ENCODE measurements around the gene ZC3H4. TPM values are rescaled to one million over a fixed set of nuclear protein-coding genes. Genes with fewer than 3 reads are reported as not detected.

Gene ZC3H4
- total and polyA plus RNA-seq, 7 donors = 5.4 to 25.3 (median 20.4) TPM

DNA sequence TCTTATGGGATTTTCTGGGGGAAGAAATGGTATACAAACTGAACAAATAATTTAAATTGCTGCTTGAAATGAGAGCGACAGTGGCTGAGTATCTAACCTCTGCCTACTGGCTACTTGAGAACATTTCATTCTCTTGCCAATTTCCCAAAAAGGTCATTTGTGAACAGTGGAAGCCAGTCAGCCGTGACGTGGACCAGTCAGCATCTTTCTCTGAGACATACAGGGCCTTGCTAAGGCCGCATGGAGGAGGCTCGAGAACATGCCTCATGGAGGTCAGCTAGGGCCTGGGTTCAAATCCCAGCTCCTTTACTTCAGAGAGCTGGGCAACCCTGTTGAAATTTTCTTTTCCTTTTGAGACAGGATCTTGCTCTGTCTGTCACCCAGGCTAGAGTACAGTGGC is 20.3 kb downstream of the ZC3H4 start:
- H3K27me3 ChIP-seq = no peaks in the 10 kb centered on the region
- H3K9me3 ChIP-seq = no peaks in the 10 kb centered on the region
- intact Hi-C loops (cut with DNase I) = no loop called here
- peaks cover 0 to 54% (median 35%) of the 10 kb centered on the region in 4 donors for H3K4me1 ChIP-seq
- TF ChIP-seq, protein P1, sequence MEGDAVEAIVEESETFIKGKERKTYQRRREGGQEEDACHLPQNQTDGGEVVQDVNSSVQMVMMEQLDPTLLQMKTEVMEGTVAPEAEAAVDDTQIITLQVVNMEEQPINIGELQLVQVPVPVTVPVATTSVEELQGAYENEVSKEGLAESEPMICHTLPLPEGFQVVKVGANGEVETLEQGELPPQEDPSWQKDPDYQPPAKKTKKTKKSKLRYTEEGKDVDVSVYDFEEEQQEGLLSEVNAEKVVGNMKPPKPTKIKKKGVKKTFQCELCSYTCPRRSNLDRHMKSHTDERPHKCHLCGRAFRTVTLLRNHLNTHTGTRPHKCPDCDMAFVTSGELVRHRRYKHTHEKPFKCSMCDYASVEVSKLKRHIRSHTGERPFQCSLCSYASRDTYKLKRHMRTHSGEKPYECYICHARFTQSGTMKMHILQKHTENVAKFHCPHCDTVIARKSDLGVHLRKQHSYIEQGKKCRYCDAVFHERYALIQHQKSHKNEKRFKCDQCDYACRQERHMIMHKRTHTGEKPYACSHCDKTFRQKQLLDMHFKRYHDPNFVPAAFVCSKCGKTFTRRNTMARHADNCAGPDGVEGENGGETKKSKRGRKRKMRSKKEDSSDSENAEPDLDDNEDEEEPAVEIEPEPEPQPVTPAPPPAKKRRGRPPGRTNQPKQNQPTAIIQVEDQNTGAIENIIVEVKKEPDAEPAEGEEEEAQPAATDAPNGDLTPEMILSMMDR (IDR thresholded peaks at IDR 0.05) = no peak
- TF ChIP-seq POLR2A (IDR thresholded peaks at IDR 0.05) (no peak), POLR2AphosphoS5 (IDR thresholded peaks at IDR 0.05) (no peak), EP300 (IDR thresholded peaks at IDR 0.05) (no peak)
- H3K36me3 ChIP-seq = peaks cover 10 to 61% (median 32%) of the 10 kb centered on the region in 4 donors
- DNase-seq = no peak
- 83 to 90% methylated on average over 5 of the region's 5 CpGs for whole genome bisulfite sequencing, 2 donors
- H3K27ac ChIP-seq = peak overlapping the region; percentile 3 to 54 (median 18)
- H3K4me3 ChIP-seq = no peak overlapping the region

DNA sequence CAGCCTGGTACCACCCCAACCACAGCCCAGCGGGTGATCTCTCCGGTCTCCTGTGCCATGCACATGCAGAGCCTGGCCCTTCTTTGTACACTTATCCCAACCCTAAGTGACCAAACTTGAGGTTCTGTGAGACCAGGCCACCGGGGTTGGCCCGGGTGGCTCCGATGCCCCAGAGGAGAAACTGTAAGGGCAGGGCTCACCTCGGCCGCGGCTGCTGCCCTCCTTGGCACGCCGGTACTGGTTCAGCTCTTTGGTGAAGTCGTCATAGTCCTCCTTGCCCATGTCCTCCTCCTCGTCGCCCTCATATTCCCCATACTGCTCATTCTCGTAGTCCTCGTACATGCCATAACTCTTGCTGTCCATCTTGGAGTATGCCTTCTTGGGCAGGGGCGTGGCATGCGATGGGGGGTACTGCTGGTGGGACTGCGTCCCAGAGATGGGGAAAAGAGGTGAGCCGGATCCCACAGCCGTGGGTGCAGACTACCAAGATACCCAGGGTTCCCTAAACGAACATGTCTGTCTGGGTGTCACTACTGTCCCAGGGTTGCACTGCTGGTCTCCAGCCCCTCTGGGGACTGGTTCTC is 23.7 kb downstream of the ZC3H4 start:
- no peak for TF ChIP-seq POLR2A (IDR thresholded peaks at IDR 0.05)
- no peak for TF ChIP-seq POLR2AphosphoS5 (IDR thresholded peaks at IDR 0.05)
- TF ChIP-seq, protein P1 (IDR thresholded peaks at IDR 0.05) = no peak
- TF ChIP-seq EP300 (IDR thresholded peaks at IDR 0.05) = no peak
- no peaks in the 10 kb centered on the region for H3K9me3 ChIP-seq

DNA sequence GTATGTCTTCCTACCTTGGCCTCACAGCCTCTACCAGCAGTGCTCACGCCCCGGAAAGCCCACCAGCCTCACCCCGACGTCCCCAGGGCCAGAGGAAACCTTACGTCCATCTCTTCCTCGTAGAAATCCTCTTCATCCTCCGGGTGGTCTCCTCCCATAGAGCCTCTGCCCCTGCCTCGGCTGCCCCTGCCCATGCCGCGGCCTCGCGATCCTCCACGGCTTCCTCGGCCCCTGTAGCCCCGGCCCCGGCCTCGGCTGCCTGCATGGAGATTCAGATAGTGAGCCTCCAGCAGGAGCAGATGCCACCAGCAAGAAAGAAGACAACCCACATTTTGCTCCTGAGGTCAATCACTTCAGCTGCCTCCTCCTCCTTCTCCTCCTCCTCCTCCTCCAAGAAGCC is 27.3 kb downstream of the ZC3H4 start:
- TF ChIP-seq, protein P1 (IDR thresholded peaks at IDR 0.05) = no peak
- Histone ChIP-seq H3K36me3 (peaks cover 31 to 98% (median 76%) of the 10 kb centered on the region in 4 donors), H3K9me3 (no peaks in the 10 kb centered on the region), H3K27me3 (no peaks in the 10 kb centered on the region), H3K4me3 (no peak overlapping the region), H3K4me1 (no peaks in the 10 kb centered on the region), H3K27ac (no peak overlapping the region)
- intact Hi-C loops (cut with DNase I) = no loop called here
- no peak for DNase-seq
- WGBS, 2 donors = 95 to 97% methylated on average over 17 of the region's 17 CpGs

More for the DNA sequence above, 23.7 kb downstream of the ZC3H4 start:
- WGBS, 2 donors = 85 to 94% methylated on average over 21 of the region's 21 CpGs
- Histone ChIP-seq H3K36me3 (peaks cover 22 to 94% (median 55%) of the 10 kb centered on the region in 4 donors), H3K4me1 (peaks cover 0 to 20% (median 8%) of the 10 kb centered on the region in 4 donors), H3K27me3 (no peaks in the 10 kb centered on the region), H3K27ac (no peak overlapping the region), H3K4me3 (no peak overlapping the region)
- DNase-seq = no peak
- intact Hi-C loops (cut with DNase I) = no loop called here

DNA sequence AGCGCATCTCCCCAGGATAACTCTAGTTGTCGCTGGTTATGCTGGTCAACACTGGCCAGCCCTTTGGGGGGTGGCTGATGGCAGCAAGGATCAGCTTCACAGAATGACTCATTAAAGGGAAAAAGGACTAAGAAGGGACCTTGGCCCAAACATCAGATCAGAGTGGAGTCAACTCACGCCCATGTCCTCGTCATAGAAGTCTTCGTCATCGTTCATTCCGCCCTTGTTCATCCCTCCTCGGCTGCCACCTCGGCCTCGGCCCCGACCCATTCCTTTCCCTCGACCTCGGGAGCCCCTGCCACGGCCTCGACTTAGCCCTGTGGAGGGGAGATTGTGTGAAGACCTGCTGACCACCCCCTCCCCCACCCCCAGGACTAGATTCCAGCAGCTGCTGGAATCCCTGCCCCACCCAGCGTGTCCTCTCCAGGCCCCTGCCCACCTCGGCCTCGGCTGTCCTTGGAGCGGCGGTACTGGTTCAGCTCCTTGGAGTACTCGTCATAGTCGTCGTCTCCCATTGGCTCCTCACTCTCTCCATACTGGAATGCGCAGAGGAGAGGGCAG is 28.6 kb downstream of the ZC3H4 start:
- intact Hi-C loops (cut with DNase I) = no loop called here
- H3K36me3 ChIP-seq = peaks cover 30 to 99% (median 71%) of the 10 kb centered on the region in 4 donors

More for the DNA sequence above, 28.6 kb downstream of the ZC3H4 start:
- H3K4me3 ChIP-seq = no peak overlapping the region
- DNase-seq = no peak
- WGBS, 2 donors = 94% methylated on average over 24 of the region's 24 CpGs
- TF ChIP-seq POLR2AphosphoS5 (IDR thresholded peaks at IDR 0.05) (no peak), POLR2A (IDR thresholded peaks at IDR 0.05) (no peak), EP300 (IDR thresholded peaks at IDR 0.05) (no peak)
- TF ChIP-seq, protein P1 (IDR thresholded peaks at IDR 0.05) = no peak
- H3K9me3 ChIP-seq = no peaks in the 10 kb centered on the region
- H3K27ac ChIP-seq = no peak overlapping the region
- no peaks in the 10 kb centered on the region for H3K27me3 ChIP-seq
- peaks cover 0 to under 1% (median under 1%) of the 10 kb centered on the region in 4 donors for H3K4me1 ChIP-seq

Measured in sigmoid colon (tissue), 7 donors.